ENCODE measurements around the gene APLNR.
"Not testable (repeated sequence)": the region's sequence is repeated elsewhere in the genome, so short reads cannot be mapped to it uniquely, and the experiment has no call there.

Gene APLNR

GRCh38 chr11:57237204-57237681 lies at the start of gene APLNR:
APLNR (minus strand) TSS chr11:57237250; CDS start chr11:57237004, 246 bp downstream.
- DNase-seq: no peak

GRCh38 chr11:57283231-57283990 lies 46.4 kb upstream of the APLNR start:
- no peak for DNase-seq

GRCh38 chr11:57281546-57281945 lies 44.5 kb upstream of the APLNR start:
- DNase-seq: not testable (repeated sequence)

GRCh38 chr11:57279116-57279515 lies 42.1 kb upstream of the APLNR start:
- no peak for DNase-seq

GRCh38 chr11:57278721-57279095 lies 41.7 kb upstream of the APLNR start:
- no peak for DNase-seq

GRCh38 chr11:57277845-57278720 lies 41.0 kb upstream of the APLNR start:
- peak; percentile 35 for DNase-seq

GRCh38 chr11:57276971-57277675 lies 40.1 kb upstream of the APLNR start:
- DNase-seq: no peak

GRCh38 chr11:57276169-57276970 lies 39.3 kb upstream of the APLNR start:
- no peak for DNase-seq

GRCh38 chr11:57275582-57275981 lies 38.5 kb upstream of the APLNR start:
- no peak for DNase-seq

GRCh38 chr11:57274904-57275498 lies 38.0 kb upstream of the APLNR start:
- no peak for DNase-seq

GRCh38 chr11:57273448-57274058 lies 36.5 kb upstream of the APLNR start:
- DNase-seq: no peak

- DNase-seq: peak; percentile 65
These were observed 32.5 kb upstream of the APLNR start for GRCh38 chr11:57269571-57270021.

- no peak for DNase-seq
These were observed 29.1 kb upstream of the APLNR start for GRCh38 chr11:57266157-57266556.

GRCh38 chr11:57263351-57263750 lies 26.3 kb upstream of the APLNR start:
- DNase-seq: no peak

- no peak for DNase-seq
These were observed 25.1 kb upstream of the APLNR start for GRCh38 chr11:57262157-57262556.

- no peak for DNase-seq
These were observed 24.1 kb upstream of the APLNR start for GRCh38 chr11:57260937-57261783.

- no peak for DNase-seq
These were observed 19.1 kb upstream of the APLNR start for GRCh38 chr11:57256119-57256518.

GRCh38 chr11:57255618-57256017 lies 18.6 kb upstream of the APLNR start:
- no peak for DNase-seq

- DNase-seq: no peak
These were observed 17.6 kb upstream of the APLNR start for GRCh38 chr11:57254631-57255030.

- DNase-seq: no peak
These were observed 14.5 kb upstream of the APLNR start for GRCh38 chr11:57251491-57252104.

Data from DMS79 (cell line).